Spleen (tissue), 7 donors: ENCODE results near the gene PDZD11.

Source experiments
- POLR2A ChIP-seq, 3 donors: fragments of 450-650 bp; IDR thresholded peaks; one replicate each; pipeline ENCODE4 v1.5.1; 2017; ENCODE audit warnings: antibody characterized with exemption in 3 of 3, mild to moderate bottlenecking in 1 of 3
- TF ChIP-seq, protein P1 (sequence below), 11 experiments: fragments of 200-600 bp in 7 of 11; fragments of 450-650 bp in 4 of 11; sonication (generic) in 4 of 11; IDR thresholded peaks in 8 of 11; conservative IDR thresholded peaks in 3 of 11; 1 replicate in 7 of 11; 2 replicates in 4 of 11; pipeline versions ENCODE4 v1.4.0 to v1.8.0; 2016 to 2021; ENCODE audit warnings: antibody characterized with exemption in 11 of 11, inconsistent platforms in 4 of 11, mild to moderate bottlenecking in 1 of 11
- donor health status: DM: no; HTN: no; CAD: no; lungs with moderate emphysema.
- donor health status: DM: no; HTN: no; CAD: no.
- donor health status: DM: no; HTN: no; CAD: no.

GRCh38 chrX:70293621-70294020, 3.9 kb upstream of the PDZD11 start:
- TF ChIP-seq, protein P1, sequence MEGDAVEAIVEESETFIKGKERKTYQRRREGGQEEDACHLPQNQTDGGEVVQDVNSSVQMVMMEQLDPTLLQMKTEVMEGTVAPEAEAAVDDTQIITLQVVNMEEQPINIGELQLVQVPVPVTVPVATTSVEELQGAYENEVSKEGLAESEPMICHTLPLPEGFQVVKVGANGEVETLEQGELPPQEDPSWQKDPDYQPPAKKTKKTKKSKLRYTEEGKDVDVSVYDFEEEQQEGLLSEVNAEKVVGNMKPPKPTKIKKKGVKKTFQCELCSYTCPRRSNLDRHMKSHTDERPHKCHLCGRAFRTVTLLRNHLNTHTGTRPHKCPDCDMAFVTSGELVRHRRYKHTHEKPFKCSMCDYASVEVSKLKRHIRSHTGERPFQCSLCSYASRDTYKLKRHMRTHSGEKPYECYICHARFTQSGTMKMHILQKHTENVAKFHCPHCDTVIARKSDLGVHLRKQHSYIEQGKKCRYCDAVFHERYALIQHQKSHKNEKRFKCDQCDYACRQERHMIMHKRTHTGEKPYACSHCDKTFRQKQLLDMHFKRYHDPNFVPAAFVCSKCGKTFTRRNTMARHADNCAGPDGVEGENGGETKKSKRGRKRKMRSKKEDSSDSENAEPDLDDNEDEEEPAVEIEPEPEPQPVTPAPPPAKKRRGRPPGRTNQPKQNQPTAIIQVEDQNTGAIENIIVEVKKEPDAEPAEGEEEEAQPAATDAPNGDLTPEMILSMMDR (IDR thresholded peaks at IDR 0.05 in 8 of 11, conservative IDR thresholded peaks at IDR 0.05 in 3 of 11), result no peak
- no peak for TF ChIP-seq POLR2A (IDR thresholded peaks at IDR 0.05)
